ENCODE data around the gene COX19.

- TF ChIP-seq, protein P1, sequence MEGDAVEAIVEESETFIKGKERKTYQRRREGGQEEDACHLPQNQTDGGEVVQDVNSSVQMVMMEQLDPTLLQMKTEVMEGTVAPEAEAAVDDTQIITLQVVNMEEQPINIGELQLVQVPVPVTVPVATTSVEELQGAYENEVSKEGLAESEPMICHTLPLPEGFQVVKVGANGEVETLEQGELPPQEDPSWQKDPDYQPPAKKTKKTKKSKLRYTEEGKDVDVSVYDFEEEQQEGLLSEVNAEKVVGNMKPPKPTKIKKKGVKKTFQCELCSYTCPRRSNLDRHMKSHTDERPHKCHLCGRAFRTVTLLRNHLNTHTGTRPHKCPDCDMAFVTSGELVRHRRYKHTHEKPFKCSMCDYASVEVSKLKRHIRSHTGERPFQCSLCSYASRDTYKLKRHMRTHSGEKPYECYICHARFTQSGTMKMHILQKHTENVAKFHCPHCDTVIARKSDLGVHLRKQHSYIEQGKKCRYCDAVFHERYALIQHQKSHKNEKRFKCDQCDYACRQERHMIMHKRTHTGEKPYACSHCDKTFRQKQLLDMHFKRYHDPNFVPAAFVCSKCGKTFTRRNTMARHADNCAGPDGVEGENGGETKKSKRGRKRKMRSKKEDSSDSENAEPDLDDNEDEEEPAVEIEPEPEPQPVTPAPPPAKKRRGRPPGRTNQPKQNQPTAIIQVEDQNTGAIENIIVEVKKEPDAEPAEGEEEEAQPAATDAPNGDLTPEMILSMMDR (conservative IDR thresholded peaks at IDR 0.05 in 1 of 2, IDR thresholded peaks at IDR 0.05 in 1 of 2; ENCODE audit: low read depth in 1 of 2, low read length in 2 of 2) = no peak
- TF ChIP-seq EZH2 (IDR thresholded peaks at IDR 0.05; ENCODE audit: low read length, missing control alignments) = no peak
Measured at GRCh38 chr7:931871-932650, 43.3 kb downstream of the COX19 start.

All from fibroblast of lung (primary cell).